ENCODE measurements around the gene CRTC3. TPM values are rescaled to one million over a fixed set of nuclear protein-coding genes. Genes with fewer than 3 reads are reported as not detected.

Gene CRTC3
- total and polyA plus RNA-seq, 2 of the 13 experiments (the other 11 are each of a cell fraction or from before 2014, with no cell fraction given) = 8.4 to 11.8 TPM

DNA sequence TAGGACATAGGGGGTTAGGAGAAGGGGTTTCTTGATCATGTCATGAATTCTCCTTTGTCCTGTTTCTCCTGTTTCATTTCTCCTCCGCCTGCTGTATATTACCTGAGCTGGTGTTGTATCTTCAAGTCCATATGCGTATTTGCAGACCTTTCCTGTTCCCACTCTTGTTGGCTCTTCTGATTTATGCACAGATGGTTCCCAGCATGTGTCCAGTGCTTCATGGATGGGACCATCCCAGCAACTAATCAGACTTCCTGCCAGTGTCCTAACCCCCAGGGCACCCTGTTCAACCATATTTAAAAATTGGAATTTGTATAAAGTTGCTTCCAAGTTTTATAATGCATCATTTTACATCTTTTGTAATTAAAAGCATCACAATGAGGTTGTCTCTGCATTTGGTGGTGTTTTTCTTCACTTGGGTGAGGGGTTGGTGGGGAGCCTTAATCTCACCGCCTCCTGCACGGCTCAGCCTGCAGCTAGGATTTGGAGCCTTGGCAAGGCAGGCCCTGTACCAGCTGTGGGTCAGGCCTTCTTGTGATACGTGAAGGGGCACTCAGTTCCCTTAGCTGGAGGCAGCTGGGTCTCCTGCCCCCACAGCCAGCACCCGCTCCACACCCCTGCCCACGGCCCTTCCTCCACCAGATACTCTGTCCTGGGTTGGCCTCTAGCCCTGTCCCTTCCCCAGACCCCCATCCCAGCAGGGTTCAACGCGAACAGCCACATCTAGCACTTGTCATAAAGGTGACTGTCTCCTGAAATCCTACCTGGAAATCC is 115.4 kb downstream of the CRTC3 start:
- DNase-seq (ENCODE audit: low spot score) (no peak), ATAC-seq (0 out of 3 replicates have a peak, but pooled peaks have one; percentile 10), FAIRE-seq (no peak)
- Histone ChIP-seq H3K79me2 (ENCODE audit: insufficient read depth, low read length) (no peaks in the 10 kb centered on the region), H3K9me3 (ENCODE audit: low read length) (no peaks in the 10 kb centered on the region), H3K9ac (ENCODE audit: insufficient read depth, low read depth, low read length) (no peak overlapping the region), H3K4me1 (ENCODE audit: insufficient read depth, low read length) (peaks cover 7% of the 10 kb centered on the region), H4K20me1 (ENCODE audit: insufficient read depth, low read length) (no peaks in the 10 kb centered on the region; the same call in 1 of the 2 replicates), H3K4me3 (replicated peaks in 1 of 3; ENCODE audit: insufficient read depth in 1 of 3, low read depth in 2 of 3, low read length in 3 of 3) (no peak overlapping the region), H3K27ac (ENCODE audit: extremely low read length, insufficient read depth, low read length) (no peak overlapping the region), H3K27me3 (ENCODE audit: control insufficient read depth in 1 of 2, insufficient read depth in 2 of 2, low read length in 2 of 2) (no peaks in the 10 kb centered on the region), H2AFZ (ENCODE audit: low read length) (no peak overlapping the region), H3K4me2 (ENCODE audit: low read depth, low read length) (no peak overlapping the region), H3K36me3 (replicated peaks in 1 of 2; ENCODE audit: control insufficient read depth in 1 of 2, insufficient read depth in 2 of 2, low read length in 2 of 2) (peaks cover 2 to 11% of the 10 kb centered on the region in 2 experiments; a peak in 3 of 5 replicates)
- CTCF ChIA-PET (ENCODE audit: low intra/inter-chr PET ratio, low total read pairs) = no interaction called here
- WGBS (ENCODE audit: low lambda C conversion rate) = 95% methylated on average over 9 of the region's 9 CpGs
- POLR2A ChIA-PET = no interaction called here
- no TSS peak for BruUV-seq (replicated peaks)
- in situ Hi-C loops (cut with HindIII; ENCODE audit: extremely low pct_ligation_motif_present, low pct_unique_long_range_greater_than_20kb) (loop anchor here (5.0 kb wide), 2 partner anchors 47 to 242 kb away; no protein-coding TSS in a partner anchor), intact Hi-C loops (cut with micrococcal nuclease; ENCODE audit: unreplicated experiment) (no loop called here)
- TF ChIP-seq AGO2 (optimal IDR thresholded peaks at IDR 0.05; ENCODE audit: low read depth, low read length) (peak; percentile 11), ATRX (CRISPR knock-in tag; IDR thresholded peaks at IDR 0.05; ENCODE audit: borderline replicate concordance) (no peak)

DNA sequence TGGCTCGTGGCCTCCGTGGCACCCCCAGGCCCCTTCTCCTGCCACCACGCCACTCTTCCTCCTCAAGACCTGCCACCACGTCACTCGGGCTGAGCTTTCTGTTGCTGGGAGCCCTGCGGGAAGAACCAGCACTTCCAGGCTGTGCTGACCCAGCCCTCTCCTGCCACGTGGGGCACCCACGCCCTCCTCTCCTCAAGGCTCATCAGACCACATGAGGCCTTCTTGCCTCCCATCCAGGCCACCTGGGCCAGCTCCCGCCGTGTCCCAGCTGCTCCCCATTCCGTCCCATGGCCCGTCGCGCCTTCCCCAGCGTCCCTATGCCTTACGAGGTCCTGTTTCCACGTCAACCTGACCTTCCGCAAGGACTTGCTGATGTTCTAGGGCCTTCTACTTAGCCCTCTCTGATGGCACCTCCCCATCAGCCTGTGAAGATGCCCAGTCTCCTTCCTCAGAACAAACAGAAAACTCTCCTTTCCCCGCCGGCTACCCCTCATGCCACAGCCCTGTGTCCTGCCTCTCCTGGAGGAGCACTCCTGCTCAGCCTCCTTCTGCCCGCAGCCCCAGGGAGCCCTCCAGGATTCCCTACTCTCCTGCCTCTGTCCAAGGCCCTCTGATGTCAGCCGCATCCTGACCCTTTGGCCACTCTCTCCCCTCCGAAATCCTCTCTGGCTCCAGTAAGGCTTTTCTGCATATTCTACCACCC is 116.3 kb downstream of the CRTC3 start:
- no TSS peak for BruUV-seq (replicated peaks)
- TF ChIP-seq JUN (CRISPR knock-in tag; IDR thresholded peaks at IDR 0.05) (no peak), AGO2 (optimal IDR thresholded peaks at IDR 0.05; ENCODE audit: low read depth, low read length) (peak; percentile 23), PCBP2 (optimal IDR thresholded peaks at IDR 0.05; ENCODE audit: low read depth, low read length, poor library complexity, severe bottlenecking) (no peak), ERF (CRISPR knock-in tag; IDR thresholded peaks at IDR 0.05) (no peak), ZKSCAN5 (CRISPR knock-in tag; IDR thresholded peaks at IDR 0.05) (no peak)
- TF ChIP-seq, protein P1, sequence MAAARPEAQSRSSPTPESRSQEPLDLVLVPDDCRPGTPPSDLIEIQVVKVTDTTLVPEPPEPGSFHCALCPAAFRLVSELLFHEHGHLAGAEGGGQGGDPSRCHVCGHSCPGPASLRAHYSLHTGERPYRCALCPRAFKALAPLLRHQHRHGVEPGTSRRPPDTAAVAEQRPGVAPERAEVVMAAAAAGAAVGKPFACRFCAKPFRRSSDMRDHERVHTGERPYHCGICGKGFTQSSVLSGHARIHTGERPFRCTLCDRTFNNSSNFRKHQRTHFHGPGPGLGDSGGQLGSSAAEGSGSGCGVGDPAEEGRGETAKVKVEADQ (CRISPR knock-in tag; IDR thresholded peaks at IDR 0.05; ENCODE audit: borderline replicate concordance) = no peak
- TF ChIP-seq, protein P2, sequence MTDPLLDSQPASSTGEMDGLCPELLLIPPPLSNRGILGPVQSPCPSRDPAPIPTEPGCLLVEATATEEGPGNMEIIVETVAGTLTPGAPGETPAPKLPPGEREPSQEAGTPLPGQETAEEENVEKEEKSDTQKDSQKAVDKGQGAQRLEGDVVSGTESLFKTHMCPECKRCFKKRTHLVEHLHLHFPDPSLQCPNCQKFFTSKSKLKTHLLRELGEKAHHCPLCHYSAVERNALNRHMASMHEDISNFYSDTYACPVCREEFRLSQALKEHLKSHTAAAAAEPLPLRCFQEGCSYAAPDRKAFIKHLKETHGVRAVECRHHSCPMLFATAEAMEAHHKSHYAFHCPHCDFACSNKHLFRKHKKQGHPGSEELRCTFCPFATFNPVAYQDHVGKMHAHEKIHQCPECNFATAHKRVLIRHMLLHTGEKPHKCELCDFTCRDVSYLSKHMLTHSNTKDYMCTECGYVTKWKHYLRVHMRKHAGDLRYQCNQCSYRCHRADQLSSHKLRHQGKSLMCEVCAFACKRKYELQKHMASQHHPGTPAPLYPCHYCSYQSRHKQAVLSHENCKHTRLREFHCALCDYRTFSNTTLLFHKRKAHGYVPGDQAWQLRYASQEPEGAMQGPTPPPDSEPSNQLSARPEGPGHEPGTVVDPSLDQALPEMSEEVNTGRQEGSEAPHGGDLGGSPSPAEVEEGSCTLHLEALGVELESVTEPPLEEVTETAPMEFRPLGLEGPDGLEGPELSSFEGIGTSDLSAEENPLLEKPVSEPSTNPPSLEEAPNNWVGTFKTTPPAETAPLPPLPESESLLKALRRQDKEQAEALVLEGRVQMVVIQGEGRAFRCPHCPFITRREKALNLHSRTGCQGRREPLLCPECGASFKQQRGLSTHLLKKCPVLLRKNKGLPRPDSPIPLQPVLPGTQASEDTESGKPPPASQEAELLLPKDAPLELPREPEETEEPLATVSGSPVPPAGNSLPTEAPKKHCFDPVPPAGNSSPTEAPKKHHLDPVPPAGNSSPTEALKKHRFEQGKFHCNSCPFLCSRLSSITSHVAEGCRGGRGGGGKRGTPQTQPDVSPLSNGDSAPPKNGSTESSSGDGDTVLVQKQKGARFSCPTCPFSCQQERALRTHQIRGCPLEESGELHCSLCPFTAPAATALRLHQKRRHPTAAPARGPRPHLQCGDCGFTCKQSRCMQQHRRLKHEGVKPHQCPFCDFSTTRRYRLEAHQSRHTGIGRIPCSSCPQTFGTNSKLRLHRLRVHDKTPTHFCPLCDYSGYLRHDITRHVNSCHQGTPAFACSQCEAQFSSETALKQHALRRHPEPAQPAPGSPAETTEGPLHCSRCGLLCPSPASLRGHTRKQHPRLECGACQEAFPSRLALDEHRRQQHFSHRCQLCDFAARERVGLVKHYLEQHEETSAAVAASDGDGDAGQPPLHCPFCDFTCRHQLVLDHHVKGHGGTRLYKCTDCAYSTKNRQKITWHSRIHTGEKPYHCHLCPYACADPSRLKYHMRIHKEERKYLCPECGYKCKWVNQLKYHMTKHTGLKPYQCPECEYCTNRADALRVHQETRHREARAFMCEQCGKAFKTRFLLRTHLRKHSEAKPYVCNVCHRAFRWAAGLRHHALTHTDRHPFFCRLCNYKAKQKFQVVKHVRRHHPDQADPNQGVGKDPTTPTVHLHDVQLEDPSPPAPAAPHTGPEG (CRISPR knock-in tag; IDR thresholded peaks at IDR 0.05) = no peak
- ChIA-PET CTCF (ENCODE audit: low intra/inter-chr PET ratio, low total read pairs) (no interaction called here), POLR2A (no interaction called here)
- no peak overlapping the region for H3K27ac ChIP-seq (ENCODE audit: extremely low read length, insufficient read depth, low read length)
- ATAC-seq = peak; percentile 56
- in situ Hi-C loops (cut with HindIII; ENCODE audit: extremely low pct_ligation_motif_present, low pct_unique_long_range_greater_than_20kb) (loop anchor here (5.0 kb wide), 2 partner anchors 46 to 241 kb away; no protein-coding TSS in a partner anchor), intact Hi-C loops (cut with micrococcal nuclease; ENCODE audit: unreplicated experiment) (no loop called here)
- no peaks in the 10 kb centered on the region for H3K79me2 ChIP-seq (ENCODE audit: insufficient read depth, low read length)
- peaks cover 2 to 11% of the 10 kb centered on the region in 2 experiments; a peak in 3 of 5 replicates for H3K36me3 ChIP-seq (replicated peaks in 1 of 2; ENCODE audit: control insufficient read depth in 1 of 2, insufficient read depth in 2 of 2, low read length in 2 of 2)
- H3K9me3 ChIP-seq (ENCODE audit: low read length) = no peaks in the 10 kb centered on the region
- H3K4me1 ChIP-seq (ENCODE audit: insufficient read depth, low read length) = peaks cover 14% of the 10 kb centered on the region
- no peaks in the 10 kb centered on the region; the same call in 1 of the 2 replicates for H4K20me1 ChIP-seq (ENCODE audit: insufficient read depth, low read length)
- H3K4me3 ChIP-seq (replicated peaks in 1 of 3; ENCODE audit: insufficient read depth in 1 of 3, low read depth in 2 of 3, low read length in 3 of 3) = no peak overlapping the region
- WGBS (ENCODE audit: low lambda C conversion rate) = 76% methylated on average over 23 of the region's 23 CpGs
- H3K9ac ChIP-seq (ENCODE audit: insufficient read depth, low read depth, low read length) = no peak overlapping the region
- no peak overlapping the region for H3K4me2 ChIP-seq (ENCODE audit: low read depth, low read length)
- no peak for DNase-seq (ENCODE audit: low spot score)
- no peak overlapping the region for H2AFZ ChIP-seq (ENCODE audit: low read length)
- H3K27me3 ChIP-seq (ENCODE audit: control insufficient read depth in 1 of 2, insufficient read depth in 2 of 2, low read length in 2 of 2) = peaks cover 0 to 2% of the 10 kb centered on the region in 2 experiments; a peak in 2 of 5 replicates
- FAIRE-seq = no peak
